GM12891 (cell line): Measurements from ENCODE around the gene ATRN.

Experiments
- POLR2A ChIP-seq: IDR thresholded peaks from 2 replicates; pipeline ENCODE4 v1.6.1; 2011; ENCODE audit warnings: low read depth, low read length, control low read depth
- POLR2AphosphoS5 ChIP-seq: IDR thresholded peaks from 2 replicates; pipeline ENCODE4 v1.6.1; 2011; ENCODE audit warnings: low read depth, low read length, control low read depth
- SPI1 ChIP-seq: IDR thresholded peaks from 2 replicates; pipeline ENCODE4 v1.6.1; 2011; ENCODE audit warnings: low read depth, low read length, control low read depth

- TF ChIP-seq POLR2A (no peak), SPI1 (no peak), POLR2AphosphoS5 (no peak)
Observed at GRCh38 chr20:3473944-3474343, 3.1 kb downstream of the ATRN start.
